ENCODE data around the gene SETDB2. TPM values are rescaled to one million over a fixed set of nuclear protein-coding genes. Genes with fewer than 3 reads are reported as not detected.

SETDB2 gene
- total and polyA plus RNA-seq, 2 of the 13 experiments (the other 11 are each of a cell fraction or from before 2014, with no cell fraction given) = 8.1 to 8.7 TPM

DNA sequence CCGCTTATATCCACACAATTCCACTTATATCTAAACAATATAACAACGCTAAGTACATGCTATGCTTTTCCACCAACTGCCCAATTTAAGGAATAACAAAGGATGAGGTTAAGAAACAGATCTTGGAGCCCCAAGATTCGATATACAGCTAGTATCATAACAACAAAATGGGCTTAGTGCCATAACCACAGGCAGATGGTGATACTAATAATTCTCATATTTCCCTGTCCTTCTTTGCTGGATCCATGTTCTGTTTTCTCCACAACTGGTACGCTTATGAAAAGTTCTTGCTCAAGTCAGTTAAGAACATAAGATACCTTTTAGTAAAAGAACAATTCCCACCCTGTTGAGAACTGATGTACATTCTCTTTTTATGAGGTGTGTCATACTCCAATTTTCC lies 34.1 kb upstream of the SETDB2 start (continued):
- TF ChIP-seq ZBTB40 (IDR thresholded peaks at IDR 0.05) (no peak), ZBTB40 (CRISPR knock-in tag; IDR thresholded peaks at IDR 0.05) (no peak), ESRRA (CRISPR knock-in tag; IDR thresholded peaks at IDR 0.05; ENCODE audit: low read depth) (no peak), MTF2 (CRISPR knock-in tag; IDR thresholded peaks at IDR 0.05; ENCODE audit: borderline replicate concordance) (no peak), ZNF749 (CRISPR knock-in tag; IDR thresholded peaks at IDR 0.05; ENCODE audit: borderline replicate concordance) (no peak), ZFY (CRISPR knock-in tag; IDR thresholded peaks at IDR 0.05) (no peak), BORCS8-MEF2B (CRISPR knock-in tag; IDR thresholded peaks at IDR 0.05) (no peak), FOXP1 (IDR thresholded peaks at IDR 0.05) (no peak), FOXP1 (CRISPR knock-in tag; IDR thresholded peaks at IDR 0.05) (no peak)
- TF ChIP-seq, protein P1, sequence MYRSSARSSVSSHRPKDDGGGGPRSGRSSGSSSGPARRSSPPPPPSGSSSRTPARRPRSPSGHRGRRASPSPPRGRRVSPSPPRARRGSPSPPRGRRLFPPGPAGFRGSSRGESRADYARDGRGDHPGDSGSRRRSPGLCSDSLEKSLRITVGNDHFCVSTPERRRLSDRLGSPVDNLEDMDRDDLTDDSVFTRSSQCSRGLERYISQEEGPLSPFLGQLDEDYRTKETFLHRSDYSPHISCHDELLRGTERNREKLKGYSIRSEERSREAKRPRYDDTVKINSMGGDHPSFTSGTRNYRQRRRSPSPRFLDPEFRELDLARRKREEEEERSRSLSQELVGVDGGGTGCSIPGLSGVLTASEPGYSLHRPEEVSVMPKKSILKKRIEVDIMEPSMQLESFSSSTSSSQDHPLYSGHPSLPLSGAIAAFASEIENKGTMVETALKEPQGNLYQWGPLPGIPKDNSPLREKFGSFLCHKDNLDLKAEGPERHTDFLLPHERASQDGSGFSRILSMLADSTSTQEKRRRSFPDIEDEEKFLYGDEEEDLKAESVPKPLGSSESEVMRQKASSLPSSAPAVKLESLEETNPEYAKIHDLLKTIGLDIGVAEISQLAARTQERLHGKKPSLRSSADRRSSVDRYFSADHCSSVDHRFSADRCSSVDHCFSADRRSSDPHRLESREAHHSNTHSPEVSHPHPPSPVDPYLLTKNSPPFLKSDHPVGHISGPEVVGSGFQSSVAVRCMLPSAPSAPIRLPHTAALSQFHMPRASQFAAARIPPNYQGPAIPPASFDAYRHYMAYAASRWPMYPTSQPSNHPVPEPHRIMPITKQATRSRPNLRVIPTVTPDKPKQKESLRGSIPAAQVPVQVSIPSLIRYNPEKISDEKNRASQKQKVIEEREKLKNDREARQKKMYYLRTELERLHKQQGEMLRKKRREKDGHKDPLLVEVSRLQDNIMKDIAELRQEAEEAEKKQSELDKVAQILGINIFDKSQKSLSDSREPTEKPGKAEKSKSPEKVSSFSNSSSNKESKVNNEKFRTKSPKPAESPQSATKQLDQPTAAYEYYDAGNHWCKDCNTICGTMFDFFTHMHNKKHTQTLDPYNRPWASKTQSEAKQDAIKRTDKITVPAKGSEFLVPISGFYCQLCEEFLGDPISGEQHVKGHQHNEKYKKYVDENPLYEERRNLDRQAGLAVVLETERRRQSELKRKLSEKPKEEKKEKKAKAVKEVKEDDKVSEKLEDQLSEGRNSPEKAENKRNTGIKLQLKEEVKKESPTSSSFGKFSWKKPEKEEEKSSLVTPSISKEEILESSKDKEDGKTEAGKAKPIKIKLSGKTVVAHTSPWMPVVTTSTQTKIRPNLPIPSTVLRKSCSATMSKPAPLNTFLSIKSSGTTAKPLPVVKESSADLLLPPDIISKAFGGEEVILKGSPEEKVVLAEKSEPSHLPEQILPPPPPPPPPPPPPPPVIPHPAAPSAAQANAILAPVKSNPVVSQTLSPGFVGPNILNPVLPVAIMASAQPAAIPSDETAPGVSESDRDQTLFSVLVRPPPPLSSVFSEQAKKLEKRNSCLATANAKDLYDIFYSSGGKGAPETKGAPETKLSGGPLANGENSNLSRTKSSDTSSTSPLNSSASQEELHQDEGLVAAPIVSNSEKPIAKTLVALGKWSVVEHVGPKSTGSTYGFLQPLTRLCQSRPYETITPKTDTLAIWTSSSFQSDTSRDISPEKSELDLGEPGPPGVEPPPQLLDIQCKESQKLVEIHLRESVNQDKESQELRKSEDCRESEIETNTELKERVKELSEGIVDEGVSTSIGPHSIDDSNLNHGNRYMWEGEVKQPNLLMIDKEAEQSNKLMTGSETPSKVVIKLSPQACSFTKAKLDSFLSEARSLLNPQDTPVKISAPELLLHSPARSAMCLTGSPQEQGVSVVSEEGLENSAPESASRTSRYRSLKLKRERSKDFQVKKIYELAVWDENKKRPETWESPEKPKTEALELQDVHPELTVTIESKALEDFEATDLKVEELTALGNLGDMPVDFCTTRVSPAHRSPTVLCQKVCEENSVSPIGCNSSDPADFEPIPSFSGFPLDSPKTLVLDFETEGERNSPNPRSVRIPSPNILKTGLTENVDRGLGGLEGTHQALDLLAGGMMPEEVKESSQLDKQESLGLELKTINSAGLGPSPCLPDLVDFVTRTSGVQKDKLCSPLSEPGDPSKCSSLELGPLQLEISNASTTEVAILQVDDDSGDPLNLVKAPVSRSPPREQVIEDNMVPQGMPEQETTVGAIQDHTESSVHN (CRISPR knock-in tag; IDR thresholded peaks at IDR 0.05) = no peak
